Measurements from ENCODE around the gene SYT2. TPM values are rescaled to one million over a fixed set of nuclear protein-coding genes. Genes with fewer than 3 reads are reported as not detected.

SYT2 gene
- total RNA-seq, 2 donors from 2014 or later = under 0.01 TPM; not detected in 1

DNA sequence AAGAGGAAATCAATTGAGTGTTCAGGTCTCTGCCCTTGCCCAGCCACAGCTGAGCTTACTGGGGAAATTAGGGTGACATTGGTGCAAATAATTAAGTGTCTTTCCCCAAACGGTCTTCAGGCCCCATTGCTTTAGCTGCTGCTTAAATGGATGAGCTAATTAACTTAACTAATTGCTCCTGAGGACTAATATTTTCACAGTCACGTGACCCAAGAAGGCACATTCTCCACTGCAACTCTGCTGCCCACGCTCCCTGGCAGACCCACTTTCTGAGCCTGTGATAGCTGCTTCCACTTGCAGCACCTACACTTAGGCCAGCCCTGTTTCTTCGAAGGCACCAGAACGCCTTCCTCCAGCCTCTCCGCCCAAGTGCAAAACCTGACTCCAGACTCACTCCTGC, 56.2 kb downstream of the SYT2 start:
- Histone ChIP-seq H3K36me3 (no peaks in the 10 kb centered on the region), H3K4me1 (ENCODE audit: control insufficient read depth in 1 of 2, low read depth in 2 of 2) (no peaks in the 10 kb centered on the region), H3K27ac (no peak overlapping the region), H3K4me3 (no peak overlapping the region), H3K9me3 (no peaks in the 10 kb centered on the region), H3K27me3 (replicated peaks; ENCODE audit: insufficient read depth) (no peaks in the 10 kb centered on the region)
- TF ChIP-seq CTCF (IDR thresholded peaks at IDR 0.05) = no peak
- ATAC-seq (ENCODE audit: insufficient number of reproducible peaks, low FRiP score, low read depth) (no peak), DNase-seq (ENCODE audit: low spot score) (no peak)

GRCh38 chr1:202649553-202650392, 60.5 kb downstream of the SYT2 start:
- H3K27ac ChIP-seq = no peak overlapping the region
- no peak overlapping the region for H3K4me3 ChIP-seq
- H3K36me3 ChIP-seq = no peaks in the 10 kb centered on the region
- H3K4me1 ChIP-seq (ENCODE audit: control insufficient read depth in 1 of 2, low read depth in 2 of 2) = no peaks in the 10 kb centered on the region
- H3K9me3 ChIP-seq = no peaks in the 10 kb centered on the region
- TF ChIP-seq CTCF (IDR thresholded peaks at IDR 0.05) = no peak
- H3K27me3 ChIP-seq (replicated peaks; ENCODE audit: insufficient read depth) = no peaks in the 10 kb centered on the region
- ATAC-seq (ENCODE audit: insufficient number of reproducible peaks, low FRiP score, low read depth) (no peak), DNase-seq (ENCODE audit: low spot score) (no peak)

DNA sequence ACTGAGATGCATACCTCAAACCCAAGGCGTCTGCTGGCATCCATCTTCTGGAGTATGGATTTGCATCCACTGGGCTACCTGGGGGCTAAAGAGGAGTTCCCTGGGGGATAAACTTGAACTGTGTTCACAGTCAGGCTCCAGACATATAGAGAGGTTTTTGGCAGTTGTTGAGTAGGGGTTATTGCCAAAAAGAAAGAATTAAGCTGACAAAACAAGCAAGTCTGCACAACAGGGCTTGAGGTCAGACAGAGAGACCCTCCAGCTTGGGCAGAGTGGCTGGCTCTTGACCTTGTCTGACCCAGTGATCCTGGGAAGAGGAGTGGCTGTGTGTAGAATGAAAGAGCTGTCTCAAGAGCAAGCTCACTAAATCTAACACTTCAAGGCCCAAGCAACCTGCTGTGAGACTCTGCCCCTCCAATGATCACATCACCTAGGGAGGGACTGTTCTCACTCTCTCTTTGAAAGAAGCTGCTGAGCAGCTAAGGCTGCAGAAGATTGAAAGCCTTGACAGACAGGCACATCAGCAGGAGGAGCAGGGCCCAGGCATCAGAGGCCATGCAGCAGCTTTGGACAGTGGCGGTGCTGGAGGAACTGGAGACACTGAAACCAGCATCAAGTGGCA, 61.5 kb downstream of the SYT2 start:
- no peak overlapping the region for H3K27ac ChIP-seq
- H3K4me3 ChIP-seq = no peak overlapping the region
- no peak for TF ChIP-seq CTCF (IDR thresholded peaks at IDR 0.05)
- ATAC-seq (ENCODE audit: insufficient number of reproducible peaks, low FRiP score, low read depth) = no peak
- no peak for DNase-seq (ENCODE audit: low spot score)
- peaks cover 5 to 9% of the 10 kb centered on the region in 2 donors for H3K4me1 ChIP-seq (ENCODE audit: control insufficient read depth in 1 of 2, low read depth in 2 of 2)
- no peaks in the 10 kb centered on the region for H3K9me3 ChIP-seq
- H3K36me3 ChIP-seq = no peaks in the 10 kb centered on the region
- H3K27me3 ChIP-seq (replicated peaks; ENCODE audit: insufficient read depth) = no peaks in the 10 kb centered on the region

GRCh38 chr1:202645097-202645476, 65.2 kb downstream of the SYT2 start:
- DNase-seq (ENCODE audit: low spot score) (no peak), ATAC-seq (ENCODE audit: insufficient number of reproducible peaks, low FRiP score, low read depth) (no peak)
- Histone ChIP-seq H3K4me1 (ENCODE audit: control insufficient read depth in 1 of 2, low read depth in 2 of 2) (peaks cover 16 to 25% of the 10 kb centered on the region in 2 donors), H3K27me3 (replicated peaks; ENCODE audit: insufficient read depth) (no peaks in the 10 kb centered on the region), H3K9me3 (no peaks in the 10 kb centered on the region), H3K4me3 (no peak overlapping the region), H3K36me3 (no peaks in the 10 kb centered on the region), H3K27ac (no peak overlapping the region)
- TF ChIP-seq CTCF (IDR thresholded peaks at IDR 0.05) = no peak

GRCh38 chr1:202644219-202645096, 65.8 kb downstream of the SYT2 start:
- Histone ChIP-seq H3K9me3 (no peaks in the 10 kb centered on the region), H3K4me1 (ENCODE audit: control insufficient read depth in 1 of 2, low read depth in 2 of 2) (peaks cover 16 to 25% of the 10 kb centered on the region in 2 donors), H3K27ac (no peak overlapping the region), H3K36me3 (no peaks in the 10 kb centered on the region), H3K4me3 (peak overlapping the region; percentile 74), H3K27me3 (replicated peaks; ENCODE audit: insufficient read depth) (no peaks in the 10 kb centered on the region)
- ATAC-seq (ENCODE audit: insufficient number of reproducible peaks, low FRiP score, low read depth) = no peak
- no peak for TF ChIP-seq CTCF (IDR thresholded peaks at IDR 0.05)
- DNase-seq (ENCODE audit: low spot score) = no peak

Measured in thoracic aorta (tissue), 2 donors.